ENCODE results near the gene FOXK2. TPM values are rescaled to one million over a fixed set of nuclear protein-coding genes. Genes with fewer than 3 reads are reported as not detected.

The FOXK2 gene
- total and polyA plus RNA-seq, 2 experiments from 2014 or later, result 22.0 to 63.0 TPM

GRCh38 chr17:82614095-82614631 lies 94.6 kb downstream of the FOXK2 start:
- DNase-seq (ENCODE audit: low read depth in 1 of 2, low spot score in 1 of 2), result no peak
- H3K9me3 ChIP-seq (ENCODE audit: low read depth), result no peaks in the 10 kb centered on the region
- peaks cover 38% of the 10 kb centered on the region for H3K36me3 ChIP-seq
- H3K27ac ChIP-seq, result peak overlapping the region; percentile 94
- no peak for TF ChIP-seq CTCF (IDR thresholded peaks at IDR 0.05; ENCODE audit: low read depth, low read length)
- H3K4me1 ChIP-seq (ENCODE audit: low read depth), result peaks cover 30% of the 10 kb centered on the region
- no peak overlapping the region for H3K4me3 ChIP-seq
- no peaks in the 10 kb centered on the region for H3K27me3 ChIP-seq

DNA sequence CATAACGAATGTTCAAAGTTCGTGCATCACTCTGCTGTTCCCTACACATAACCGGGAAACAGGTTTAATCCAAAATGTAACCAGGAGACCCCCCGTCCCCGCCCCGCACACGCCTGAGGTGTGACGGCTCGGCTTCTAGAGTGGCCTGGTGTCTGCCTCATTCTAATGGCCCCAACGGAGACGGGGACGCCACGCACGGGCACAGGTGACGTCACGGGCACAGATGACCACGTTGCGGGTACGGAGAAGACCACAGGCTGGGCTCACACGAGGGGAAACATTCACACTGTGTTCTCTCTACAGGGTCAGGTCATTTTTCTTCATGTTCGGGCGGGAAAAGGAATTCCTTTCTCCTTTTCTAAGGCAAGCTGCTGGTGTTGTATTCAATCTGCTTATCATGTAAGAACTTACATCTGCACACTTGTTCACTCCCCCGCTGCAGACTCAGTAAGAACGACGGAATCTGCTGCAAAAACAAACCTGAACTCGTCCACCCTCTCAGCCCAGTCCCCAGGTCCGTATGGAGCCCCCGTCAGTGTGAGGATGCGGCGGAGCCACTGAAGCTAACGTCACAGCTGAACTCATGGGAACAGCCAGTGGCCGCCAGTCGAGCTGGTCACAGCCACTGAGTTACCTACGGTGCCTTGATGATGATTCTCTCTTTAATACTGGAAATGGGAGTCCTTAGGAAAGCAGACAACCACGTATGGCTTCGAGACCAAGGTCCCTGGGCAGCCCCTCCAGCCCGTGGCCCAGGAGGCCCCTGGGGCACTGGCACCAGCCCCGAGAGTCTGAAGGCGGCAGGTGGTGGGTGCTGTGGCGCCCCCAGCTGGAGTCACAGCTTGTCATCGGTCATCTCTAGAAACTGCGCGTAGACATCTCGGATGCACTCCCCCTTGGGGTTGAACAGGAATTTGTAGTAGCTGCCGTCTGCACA lies 95.8 kb downstream of the FOXK2 start:
- Histone ChIP-seq H3K27me3 (no peaks in the 10 kb centered on the region), H3K36me3 (peaks cover 42% of the 10 kb centered on the region), H3K9me3 (ENCODE audit: low read depth) (no peaks in the 10 kb centered on the region), H3K4me1 (ENCODE audit: low read depth) (peaks cover 30% of the 10 kb centered on the region), H3K4me3 (no peak overlapping the region), H3K27ac (peak overlapping the region; percentile 94)
- DNase-seq (ENCODE audit: low read depth in 1 of 2, low spot score in 1 of 2), result no peak
- TF ChIP-seq CTCF (IDR thresholded peaks at IDR 0.05; ENCODE audit: low read depth, low read length), result no peak

DNA sequence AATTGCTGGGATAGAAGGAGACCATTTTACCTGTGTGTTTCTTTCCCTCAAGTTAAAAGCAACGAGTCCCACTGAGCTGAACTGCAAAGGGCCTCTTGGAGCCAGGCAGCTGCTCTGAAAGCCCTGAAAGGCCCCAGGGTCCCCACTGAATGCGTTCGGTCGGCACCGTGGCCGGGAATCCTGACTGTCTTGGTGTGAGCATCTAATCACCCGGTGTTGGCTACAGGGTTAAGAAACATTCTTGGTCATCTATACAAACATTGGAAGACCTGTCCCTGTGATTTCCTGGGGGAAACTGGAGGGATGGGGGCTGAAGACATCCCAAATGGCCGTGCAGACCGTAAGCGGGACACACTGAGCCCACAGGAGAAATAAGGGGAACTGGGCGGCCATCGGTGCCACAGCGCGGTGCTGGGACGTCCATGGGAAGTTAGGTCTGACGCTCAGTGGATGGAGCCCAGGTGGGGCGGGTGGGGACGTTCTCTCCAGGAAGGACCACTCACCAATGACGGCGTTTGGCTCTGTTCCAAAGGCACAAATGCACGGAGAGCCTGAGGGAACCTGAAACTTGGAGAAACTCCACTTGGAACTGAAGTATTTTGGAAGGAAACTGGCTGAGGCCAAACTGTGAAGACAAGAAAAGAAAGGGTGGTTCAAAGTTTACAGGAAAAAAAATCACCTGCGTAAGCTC lies 96.6 kb downstream of the FOXK2 start:
- no peaks in the 10 kb centered on the region for H3K9me3 ChIP-seq (ENCODE audit: low read depth)
- TF ChIP-seq CTCF (IDR thresholded peaks at IDR 0.05; ENCODE audit: low read depth, low read length), result no peak
- H3K27me3 ChIP-seq, result no peaks in the 10 kb centered on the region
- peaks cover 29% of the 10 kb centered on the region for H3K4me1 ChIP-seq (ENCODE audit: low read depth)
- peak overlapping the region; percentile 94 for H3K27ac ChIP-seq
- no peak for DNase-seq (ENCODE audit: low read depth in 1 of 2, low spot score in 1 of 2)
- H3K36me3 ChIP-seq, result peaks cover 49% of the 10 kb centered on the region
- H3K4me3 ChIP-seq, result no peak overlapping the region

DNA sequence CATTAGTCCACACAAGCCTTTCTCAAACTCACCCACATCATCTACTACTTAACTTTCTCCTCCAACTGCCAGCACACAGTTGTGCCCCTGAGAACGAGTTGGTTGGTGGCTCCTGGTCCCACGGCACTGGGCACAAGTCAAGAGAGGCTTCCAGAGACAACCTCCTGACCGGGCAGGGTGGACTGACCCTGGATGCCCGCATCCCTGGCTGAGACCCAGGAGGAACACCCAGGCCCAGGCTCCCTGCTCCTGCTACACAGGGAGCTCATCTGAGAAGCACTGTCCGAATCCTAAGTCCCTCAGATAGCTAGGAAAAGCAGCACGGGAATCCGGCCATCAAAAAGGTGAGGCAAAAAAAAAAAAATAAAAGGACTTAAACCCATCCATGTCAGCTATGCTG lies 99.7 kb downstream of the FOXK2 start:
- Histone ChIP-seq H3K4me1 (ENCODE audit: low read depth) (peaks cover 5% of the 10 kb centered on the region), H3K4me3 (no peak overlapping the region), H3K27ac (no peak overlapping the region), H3K9me3 (ENCODE audit: low read depth) (no peaks in the 10 kb centered on the region), H3K36me3 (peaks cover 57% of the 10 kb centered on the region), H3K27me3 (no peaks in the 10 kb centered on the region)
- DNase-seq (ENCODE audit: low read depth in 1 of 2, low spot score in 1 of 2), result no peak
- no peak for TF ChIP-seq CTCF (IDR thresholded peaks at IDR 0.05; ENCODE audit: low read depth, low read length)

DNA sequence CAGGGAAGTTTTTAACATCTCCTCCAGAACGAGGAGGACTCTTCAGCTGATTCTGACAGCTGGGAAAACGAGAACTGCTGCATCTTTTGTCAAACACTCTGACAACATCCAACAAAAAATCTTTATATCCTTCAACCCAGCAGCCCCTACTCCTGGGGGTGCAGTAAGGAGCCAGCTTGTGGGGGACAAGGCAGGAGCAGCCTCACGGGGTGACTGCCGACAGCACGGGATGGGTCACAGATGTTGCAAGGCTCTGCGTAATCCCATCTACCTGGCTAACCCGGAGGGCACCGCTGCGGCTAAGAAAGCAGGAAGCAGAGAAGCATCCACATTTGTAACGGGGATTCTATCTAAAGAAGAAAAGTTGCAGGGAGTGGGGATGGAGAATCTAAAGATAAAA lies 100.1 kb downstream of the FOXK2 start:
- no peaks in the 10 kb centered on the region for H3K27me3 ChIP-seq
- H3K36me3 ChIP-seq, result peaks cover 58% of the 10 kb centered on the region
- TF ChIP-seq CTCF (IDR thresholded peaks at IDR 0.05; ENCODE audit: low read depth, low read length), result no peak
- no peak overlapping the region for H3K27ac ChIP-seq
- H3K4me3 ChIP-seq, result no peak overlapping the region
- H3K4me1 ChIP-seq (ENCODE audit: low read depth), result peaks cover under 1% of the 10 kb centered on the region
- no peaks in the 10 kb centered on the region for H3K9me3 ChIP-seq (ENCODE audit: low read depth)
- no peak for DNase-seq (ENCODE audit: low read depth in 1 of 2, low spot score in 1 of 2)

Data from cardiac muscle cell (in vitro differentiated cells and primary cell).